ENCODE data around the gene KLHL40. TPM values are rescaled to one million over a fixed set of nuclear protein-coding genes. Genes with fewer than 3 reads are reported as not detected.
A peak's percentile ranks its signal among the peaks of the same experiment; 100 is the strongest.

Gene KLHL40
- total and polyA plus RNA-seq, 11 donors: 0.19 to 6.8 (median 0.73) TPM; not detected in 1

DNA sequence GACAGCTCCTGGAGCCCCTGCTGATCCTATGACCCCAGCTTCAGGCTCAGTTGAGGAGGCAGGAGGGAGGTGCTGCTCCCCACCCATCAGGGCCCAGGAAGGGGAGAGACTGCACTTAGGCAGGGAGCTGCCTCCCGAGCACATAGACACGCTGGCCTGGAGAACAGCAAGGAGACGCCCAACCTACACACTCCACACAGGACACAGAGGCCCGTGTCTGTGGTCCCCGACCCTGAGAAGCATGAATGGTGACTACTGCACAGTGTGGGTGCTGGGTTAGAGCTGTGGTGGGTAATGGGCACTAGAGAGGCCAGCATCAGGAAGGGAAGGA lies 18.3 kb downstream of the KLHL40 start:
- intact Hi-C loops (cut with DNase I): loop anchor here in 7 of 10 donors (2.0 to 5.0 kb wide), 7 partner anchors 17 to 46 kb away; no protein-coding TSS in a partner anchor
- Histone ChIP-seq H3K27me3 (no peaks in the 10 kb centered on the region), H3K9me3 (no peaks in the 10 kb centered on the region), H3K36me3 (no peaks in the 10 kb centered on the region), H3K4me1 (peaks cover 0 to 42% (median 3%) of the 10 kb centered on the region in 12 donors), H3K4me3 (no peak overlapping the region), H3K27ac (peak overlapping the region in 11 of 12 donors; percentile 78 to 99 (median 95))
- DNase-seq (peak in 1 of 5 donors; percentile 12), ATAC-seq (no peak)
- 51 to 70% (median 53%) methylated on average over 5 of the region's 5 CpGs for WGBS, 4 donors
- TF ChIP-seq, protein P1, sequence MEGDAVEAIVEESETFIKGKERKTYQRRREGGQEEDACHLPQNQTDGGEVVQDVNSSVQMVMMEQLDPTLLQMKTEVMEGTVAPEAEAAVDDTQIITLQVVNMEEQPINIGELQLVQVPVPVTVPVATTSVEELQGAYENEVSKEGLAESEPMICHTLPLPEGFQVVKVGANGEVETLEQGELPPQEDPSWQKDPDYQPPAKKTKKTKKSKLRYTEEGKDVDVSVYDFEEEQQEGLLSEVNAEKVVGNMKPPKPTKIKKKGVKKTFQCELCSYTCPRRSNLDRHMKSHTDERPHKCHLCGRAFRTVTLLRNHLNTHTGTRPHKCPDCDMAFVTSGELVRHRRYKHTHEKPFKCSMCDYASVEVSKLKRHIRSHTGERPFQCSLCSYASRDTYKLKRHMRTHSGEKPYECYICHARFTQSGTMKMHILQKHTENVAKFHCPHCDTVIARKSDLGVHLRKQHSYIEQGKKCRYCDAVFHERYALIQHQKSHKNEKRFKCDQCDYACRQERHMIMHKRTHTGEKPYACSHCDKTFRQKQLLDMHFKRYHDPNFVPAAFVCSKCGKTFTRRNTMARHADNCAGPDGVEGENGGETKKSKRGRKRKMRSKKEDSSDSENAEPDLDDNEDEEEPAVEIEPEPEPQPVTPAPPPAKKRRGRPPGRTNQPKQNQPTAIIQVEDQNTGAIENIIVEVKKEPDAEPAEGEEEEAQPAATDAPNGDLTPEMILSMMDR (IDR thresholded peaks at IDR 0.05): no peak
- TF ChIP-seq POLR2A (IDR thresholded peaks at IDR 0.05): no peak

DNA sequence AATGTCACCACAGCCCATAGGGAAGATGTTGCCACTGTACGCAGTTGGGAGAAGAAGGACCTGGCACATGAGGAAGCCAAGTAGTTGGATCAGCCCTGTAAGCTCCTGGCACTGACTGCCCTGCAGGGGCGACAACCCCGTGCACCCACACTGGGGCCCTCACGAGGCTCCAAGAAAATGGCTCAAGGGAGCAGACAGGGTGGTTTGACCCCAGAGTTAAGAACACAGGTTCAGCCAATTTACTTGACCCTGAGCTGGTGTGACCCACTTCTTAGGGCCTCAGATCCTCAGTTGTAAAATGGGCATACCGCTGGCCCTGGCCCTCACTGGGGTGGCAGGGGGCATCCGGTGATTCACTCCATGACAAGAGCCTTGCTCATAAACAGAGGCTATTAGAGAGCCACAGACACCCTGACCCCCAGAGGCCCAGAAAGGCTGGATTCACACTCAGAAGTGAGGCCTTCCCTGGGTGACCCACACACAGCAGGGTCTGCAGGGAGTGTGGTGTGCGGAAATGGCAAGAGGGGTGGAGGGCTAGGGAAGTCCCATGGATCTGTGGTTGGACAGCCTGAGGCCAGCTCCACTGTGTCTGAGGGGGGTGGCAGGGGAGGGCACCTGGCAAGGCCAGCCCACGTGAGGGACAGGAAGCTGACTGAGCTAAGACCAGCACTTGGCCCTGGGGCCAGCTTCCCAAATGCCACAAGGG lies 19.0 kb downstream of the KLHL40 start:
- no peak overlapping the region for H3K4me3 ChIP-seq
- H3K36me3 ChIP-seq: no peaks in the 10 kb centered on the region
- peak overlapping the region in 11 of 12 donors; percentile 78 to 99 (median 95) for H3K27ac ChIP-seq
- H3K9me3 ChIP-seq: no peaks in the 10 kb centered on the region
- WGBS, 4 donors: 66 to 78% (median 75%) methylated on average over 8 of the region's 8 CpGs
- peak in 1 of 5 donors; percentile 17 for DNase-seq
- no peaks in the 10 kb centered on the region for H3K27me3 ChIP-seq
- TF ChIP-seq, protein P1 (IDR thresholded peaks at IDR 0.05): no peak
- TF ChIP-seq POLR2A (IDR thresholded peaks at IDR 0.05): no peak
- peaks cover 0 to 38% (median 2%) of the 10 kb centered on the region in 12 donors for H3K4me1 ChIP-seq
- ATAC-seq: no peak
- intact Hi-C loops (cut with DNase I): loop anchor here in 5 of 10 donors (5.0 kb wide), 2 partner anchors 38 to 47 kb away; no protein-coding TSS in a partner anchor

DNA sequence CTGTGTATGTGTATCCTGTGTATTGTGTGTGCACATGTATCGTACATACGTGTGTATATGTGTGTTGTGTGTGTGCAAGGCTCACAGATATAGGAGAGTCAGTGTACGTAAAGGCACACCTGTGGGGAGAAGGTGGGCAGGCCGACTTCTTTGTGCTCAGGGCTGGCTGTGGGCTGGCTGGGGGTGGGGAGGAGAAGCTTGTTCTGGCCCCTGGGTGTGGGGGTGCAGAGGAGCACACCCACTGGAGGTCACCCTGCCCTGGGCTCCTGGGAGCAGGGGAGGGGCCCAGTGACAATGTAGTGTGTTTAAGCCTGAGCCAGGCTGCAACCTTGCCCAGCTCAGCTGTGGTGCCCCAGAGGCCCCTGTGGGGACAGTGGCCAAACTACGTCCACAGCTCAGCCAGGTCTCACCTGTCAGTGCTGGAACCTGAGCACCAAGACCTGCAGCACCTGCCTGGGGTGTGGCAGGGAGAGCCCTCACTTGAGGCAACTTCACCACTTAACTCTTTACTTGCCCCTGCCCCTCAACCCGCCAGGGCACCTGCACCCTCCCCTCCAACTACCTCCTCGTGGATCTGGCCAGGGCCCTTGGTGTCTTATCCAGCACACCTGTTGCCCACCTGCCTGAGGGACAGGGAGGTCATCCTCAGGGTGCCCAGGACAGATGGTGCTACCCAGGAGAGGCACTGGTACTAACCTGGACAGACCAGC lies 19.9 kb downstream of the KLHL40 start:
- H3K27me3 ChIP-seq: no peaks in the 10 kb centered on the region
- H3K9me3 ChIP-seq: no peaks in the 10 kb centered on the region
- intact Hi-C loops (cut with DNase I): no loop called here
- peak overlapping the region in 7 of 12 donors; percentile 78 to 99 (median 96) for H3K27ac ChIP-seq
- peak in 3 of 5 donors; percentile 7 to 17 (median 12) for DNase-seq
- TF ChIP-seq, protein P1 (IDR thresholded peaks at IDR 0.05): no peak
- no peak for TF ChIP-seq POLR2A (IDR thresholded peaks at IDR 0.05)
- H3K4me3 ChIP-seq: no peak overlapping the region
- no peaks in the 10 kb centered on the region for H3K36me3 ChIP-seq
- 75 to 85% (median 79%) methylated on average over 6 to 7 of the region's 7 CpGs for WGBS, 4 donors
- ATAC-seq: no peak
- H3K4me1 ChIP-seq: peaks cover 0 to 38% (median 1%) of the 10 kb centered on the region in 12 donors

DNA sequence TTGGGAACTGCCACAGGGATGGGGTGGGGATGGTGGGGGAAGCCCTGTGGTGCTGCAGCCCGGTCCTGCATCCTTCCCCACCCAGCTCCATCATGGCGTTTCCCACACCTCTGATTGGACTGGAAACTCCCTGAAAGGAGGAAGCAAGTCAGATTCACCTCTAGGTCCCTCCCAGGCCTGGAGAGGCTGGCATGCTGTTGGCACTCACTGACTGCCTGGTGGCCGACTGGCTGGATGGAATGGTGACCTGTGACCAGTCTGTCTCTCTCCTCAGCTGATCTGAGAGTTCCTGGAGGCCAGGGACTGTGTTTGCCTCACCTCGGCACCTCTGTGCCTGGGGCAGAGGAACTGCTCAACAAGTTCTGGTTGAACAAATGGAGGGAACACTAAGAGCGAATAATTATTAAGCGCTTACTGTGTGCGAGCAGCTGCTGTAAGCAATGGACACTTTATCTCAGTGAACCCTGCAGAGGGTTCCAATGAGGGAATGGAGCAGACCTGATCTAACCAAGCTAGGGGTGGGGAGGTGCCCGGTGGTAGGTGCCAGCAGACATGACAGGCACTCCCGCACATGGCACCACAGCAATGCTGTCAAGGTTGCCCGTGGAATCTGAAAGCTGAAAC lies 20.7 kb downstream of the KLHL40 start:
- Histone ChIP-seq H3K36me3 (no peaks in the 10 kb centered on the region), H3K4me3 (no peak overlapping the region), H3K27ac (peak overlapping the region in 7 of 12 donors; percentile 43 to 97 (median 88)), H3K9me3 (no peaks in the 10 kb centered on the region), H3K27me3 (no peaks in the 10 kb centered on the region), H3K4me1 (peaks cover 0 to 38% (median 1%) of the 10 kb centered on the region in 12 donors)
- 60 to 65% (median 62%) methylated on average over 10 of the region's 10 CpGs for WGBS, 4 donors
- intact Hi-C loops (cut with DNase I): no loop called here
- DNase-seq: peak in 3 of 5 donors; percentile 9 to 36 (median 18)
- no peak for ATAC-seq
- no peak for TF ChIP-seq POLR2A (IDR thresholded peaks at IDR 0.05)
- TF ChIP-seq, protein P1 (IDR thresholded peaks at IDR 0.05): no peak

Data from heart left ventricle (tissue), 16 donors.